Fibroblast of gingiva (primary cell): Measurements from ENCODE around the gene SNURF.
"Not testable (repeated sequence)": the region's sequence is repeated elsewhere in the genome, so short reads cannot be mapped to it uniquely, and the experiment has no call there.

ENCODE experiments used
- DNase-seq: peaks from one replicate; pipeline ENCODE4 v3.0.0-alpha.2; 2011; ENCODE audit warnings: low read depth

Gene SNURF

GRCh38 chr15:24971052-24971451, 16.3 kb downstream of the SNURF start:
- DNase-seq, result no peak

GRCh38 chr15:24971772-24972171, 17.0 kb downstream of the SNURF start:
- DNase-seq, result no peak

- DNase-seq, result not testable (repeated sequence)
Measured at GRCh38 chr15:24972707-24973106, 17.9 kb downstream of the SNURF start.

GRCh38 chr15:24976932-24977331, 22.1 kb downstream of the SNURF start:
- DNase-seq, result no peak

- no peak for DNase-seq
Measured at GRCh38 chr15:24977686-24978085, 22.9 kb downstream of the SNURF start.

GRCh38 chr15:24985224-24985623, 30.4 kb downstream of the SNURF start:
- DNase-seq, result no peak

- no peak for DNase-seq
Measured at GRCh38 chr15:24986653-24987052, 31.9 kb downstream of the SNURF start.
